Memory B cell (primary cell): ENCODE measurements around the gene JAKMIP3.

Experiments used
- ATAC-seq: fragments of 150-1000 bp; cut with Tn5 transposase; 2 replicates; pipeline ENCODE4 v1.10.0; 2021; ENCODE audit warnings: low read depth, mild to moderate bottlenecking, moderate library complexity
- DNase-seq, 2 donors: peaks; one replicate each; pipeline ENCODE4 v3.0.0; 2022; ENCODE audit warnings: low spot score in 2 of 2
- H3K27ac Mint-ChIP-seq: one replicate; pipeline ENCODE4 v1.8.0; 2022; ENCODE audit warnings: mild to moderate bottlenecking, moderate library complexity, mixed read lengths
- H3K27me3 Mint-ChIP-seq: one replicate; pipeline ENCODE4 v1.8.0; 2022; ENCODE audit warnings: mixed read lengths
- H3K36me3 Mint-ChIP-seq: one replicate; pipeline ENCODE4 v1.8.0; 2022; ENCODE audit warnings: mild to moderate bottlenecking, mixed read lengths
- H3K4me1 Mint-ChIP-seq: one replicate; pipeline ENCODE4 v1.8.0; 2022; ENCODE audit warnings: mixed read lengths
- H3K4me3 Mint-ChIP-seq: one replicate; pipeline ENCODE4 v1.8.0; 2022; ENCODE audit warnings: mild to moderate bottlenecking, moderate library complexity, mixed read lengths
- H3K9me3 Mint-ChIP-seq: one replicate; pipeline ENCODE4 v1.8.0; 2022; ENCODE audit warnings: mixed read lengths

The JAKMIP3 gene

DNA sequence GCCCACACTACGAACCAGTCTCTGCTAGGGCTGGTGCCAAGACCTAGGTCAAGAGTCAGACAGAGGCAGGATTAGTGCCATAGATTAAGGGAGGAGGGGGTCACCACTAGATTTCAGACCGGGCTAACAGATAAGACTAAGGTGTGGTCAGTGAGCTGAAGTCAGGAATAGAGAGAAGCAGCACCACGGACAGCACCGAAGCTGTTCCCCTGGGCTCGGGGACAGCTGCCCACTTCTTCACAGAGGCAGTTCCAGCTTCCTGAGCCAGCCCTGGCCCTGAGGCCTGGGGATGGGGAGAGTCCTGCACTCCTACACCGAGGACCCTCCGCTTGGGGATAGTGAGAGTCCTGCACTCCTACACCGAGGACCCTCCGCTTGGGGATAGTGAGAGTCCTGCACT, 11.2 kb upstream of the JAKMIP3 start:
- DNase-seq: no peak
- no peak overlapping the region for H3K27ac Mint-ChIP-seq
- H3K4me1 Mint-ChIP-seq: no peaks in the 10 kb centered on the region

DNA sequence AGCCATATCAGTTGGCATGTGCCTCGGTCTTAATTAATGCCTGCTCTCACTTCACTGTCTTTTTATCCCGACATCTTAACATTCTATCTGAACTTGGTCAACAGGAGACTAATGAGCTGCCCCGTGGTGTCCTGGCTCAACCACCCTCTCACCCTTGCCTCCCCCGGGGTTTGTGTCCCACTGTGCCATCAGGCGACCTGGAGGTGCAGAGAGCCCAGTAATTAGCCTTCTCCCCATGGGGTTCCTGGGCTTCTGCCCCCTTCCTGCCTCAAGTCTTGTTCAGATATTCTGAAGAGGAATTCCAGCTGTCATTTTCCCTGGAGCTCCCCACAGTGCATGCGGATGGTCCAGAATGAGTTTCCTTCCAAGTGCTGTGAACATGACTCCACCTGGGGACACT, 10.1 kb upstream of the JAKMIP3 start:
- Mint-ChIP-seq H3K36me3 (peaks cover 4% of the 10 kb centered on the region), H3K9me3 (peaks cover 6% of the 10 kb centered on the region), H3K4me3 (no peak overlapping the region), H3K4me1 (no peaks in the 10 kb centered on the region), H3K27me3 (peaks cover 5% of the 10 kb centered on the region), H3K27ac (no peak overlapping the region)
- DNase-seq (no peak), ATAC-seq (no peak)

More for the DNA sequence above, 11.2 kb upstream of the JAKMIP3 start:
- ATAC-seq: no peak
- H3K27me3 Mint-ChIP-seq: peaks cover 7% of the 10 kb centered on the region
- H3K36me3 Mint-ChIP-seq: peaks cover 4% of the 10 kb centered on the region
- no peak overlapping the region for H3K4me3 Mint-ChIP-seq
- H3K9me3 Mint-ChIP-seq: peaks cover 6% of the 10 kb centered on the region

DNA sequence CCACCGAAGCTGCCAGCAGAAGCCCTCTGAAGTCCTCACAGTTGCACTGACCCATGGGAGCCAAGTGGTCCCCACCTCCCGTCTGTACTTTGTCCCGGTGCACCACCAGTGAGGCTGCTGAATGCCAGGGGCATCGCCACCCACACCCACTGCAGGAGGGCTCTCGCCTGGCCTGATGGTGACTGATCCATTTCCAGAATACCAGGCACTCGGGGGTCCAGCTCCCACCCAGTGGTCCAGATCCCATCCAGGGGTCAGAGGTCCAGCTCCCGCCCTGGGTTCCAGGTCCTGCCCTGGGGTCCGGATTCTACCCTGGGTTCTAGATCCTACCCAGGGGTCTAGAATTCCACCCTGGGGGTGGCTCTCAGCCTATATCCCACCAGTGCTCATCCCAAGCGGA, 9.1 kb upstream of the JAKMIP3 start:
- DNase-seq: no peak
- Mint-ChIP-seq H3K4me3 (no peak overlapping the region), H3K9me3 (peaks cover 6% of the 10 kb centered on the region), H3K27ac (no peak overlapping the region), H3K4me1 (no peaks in the 10 kb centered on the region), H3K36me3 (peaks cover 4% of the 10 kb centered on the region), H3K27me3 (peaks cover 5% of the 10 kb centered on the region)
- ATAC-seq: no peak

DNA sequence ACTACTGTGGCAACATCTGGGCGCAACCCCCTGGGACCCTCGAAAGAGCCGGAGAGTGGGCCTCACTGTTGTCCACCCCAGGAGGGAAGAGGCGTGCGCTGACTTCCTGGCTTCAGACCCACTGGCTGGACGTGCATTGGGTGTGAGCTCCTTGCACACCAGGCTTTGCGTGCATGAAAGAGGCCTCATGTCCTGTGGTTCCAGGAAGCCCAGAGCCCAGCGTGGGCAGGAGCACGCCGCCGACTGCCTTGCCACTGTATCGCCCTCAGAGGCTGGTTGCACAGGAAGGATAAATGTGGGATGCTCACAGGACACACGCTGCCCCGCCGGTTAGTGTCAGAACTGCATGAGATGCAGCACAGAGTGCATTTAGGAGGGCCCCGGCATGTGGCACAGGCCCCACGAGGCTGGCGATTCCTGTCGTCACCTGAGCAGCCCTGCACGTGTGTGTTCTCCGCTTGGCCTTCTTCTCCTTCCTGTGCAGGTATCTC, 8.5 kb upstream of the JAKMIP3 start:
- ATAC-seq (no peak), DNase-seq (no peak)
- no peaks in the 10 kb centered on the region for H3K4me1 Mint-ChIP-seq
- H3K27ac Mint-ChIP-seq: no peak overlapping the region
- H3K9me3 Mint-ChIP-seq: peaks cover 4% of the 10 kb centered on the region
- peaks cover 2% of the 10 kb centered on the region for H3K36me3 Mint-ChIP-seq
- H3K4me3 Mint-ChIP-seq: no peak overlapping the region
- H3K27me3 Mint-ChIP-seq: peaks cover 5% of the 10 kb centered on the region

DNA sequence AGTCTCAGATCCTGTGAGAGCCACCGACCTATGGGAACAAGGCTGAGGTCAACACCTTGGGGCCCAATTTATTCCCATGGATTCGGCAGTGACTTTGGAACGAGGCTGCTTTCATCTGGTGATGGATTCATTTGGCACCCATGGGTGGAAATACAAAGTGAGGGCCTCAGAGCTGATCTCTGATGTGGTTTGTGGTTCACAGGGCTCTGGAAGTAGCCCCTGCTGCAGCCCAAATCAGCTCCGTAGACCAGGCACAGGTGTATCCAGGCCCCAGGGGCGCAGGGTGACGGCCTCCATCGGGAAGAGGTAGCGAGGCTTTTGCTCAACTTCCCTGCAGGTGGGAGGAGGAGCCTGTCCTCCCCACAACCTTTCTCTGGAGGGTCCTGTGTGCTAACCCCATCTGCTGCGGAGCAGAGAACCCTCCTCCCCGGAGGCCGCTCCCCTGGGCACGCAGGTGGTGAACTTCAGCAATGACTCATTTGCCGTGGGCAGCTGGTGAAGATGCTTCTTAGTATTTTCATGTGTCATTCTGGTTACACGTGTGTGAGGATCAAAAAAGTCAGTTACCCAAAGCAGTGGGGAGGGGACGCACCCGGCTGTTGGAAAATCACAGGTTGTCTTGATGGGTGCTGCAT, 7.5 kb upstream of the JAKMIP3 start:
- no peaks in the 10 kb centered on the region for H3K4me1 Mint-ChIP-seq
- no peak overlapping the region for H3K27ac Mint-ChIP-seq
- no peak for ATAC-seq
- no peak overlapping the region for H3K4me3 Mint-ChIP-seq
- DNase-seq: no peak
- peaks cover 1% of the 10 kb centered on the region for H3K9me3 Mint-ChIP-seq
- H3K36me3 Mint-ChIP-seq: no peaks in the 10 kb centered on the region
- peaks cover 5% of the 10 kb centered on the region for H3K27me3 Mint-ChIP-seq

DNA sequence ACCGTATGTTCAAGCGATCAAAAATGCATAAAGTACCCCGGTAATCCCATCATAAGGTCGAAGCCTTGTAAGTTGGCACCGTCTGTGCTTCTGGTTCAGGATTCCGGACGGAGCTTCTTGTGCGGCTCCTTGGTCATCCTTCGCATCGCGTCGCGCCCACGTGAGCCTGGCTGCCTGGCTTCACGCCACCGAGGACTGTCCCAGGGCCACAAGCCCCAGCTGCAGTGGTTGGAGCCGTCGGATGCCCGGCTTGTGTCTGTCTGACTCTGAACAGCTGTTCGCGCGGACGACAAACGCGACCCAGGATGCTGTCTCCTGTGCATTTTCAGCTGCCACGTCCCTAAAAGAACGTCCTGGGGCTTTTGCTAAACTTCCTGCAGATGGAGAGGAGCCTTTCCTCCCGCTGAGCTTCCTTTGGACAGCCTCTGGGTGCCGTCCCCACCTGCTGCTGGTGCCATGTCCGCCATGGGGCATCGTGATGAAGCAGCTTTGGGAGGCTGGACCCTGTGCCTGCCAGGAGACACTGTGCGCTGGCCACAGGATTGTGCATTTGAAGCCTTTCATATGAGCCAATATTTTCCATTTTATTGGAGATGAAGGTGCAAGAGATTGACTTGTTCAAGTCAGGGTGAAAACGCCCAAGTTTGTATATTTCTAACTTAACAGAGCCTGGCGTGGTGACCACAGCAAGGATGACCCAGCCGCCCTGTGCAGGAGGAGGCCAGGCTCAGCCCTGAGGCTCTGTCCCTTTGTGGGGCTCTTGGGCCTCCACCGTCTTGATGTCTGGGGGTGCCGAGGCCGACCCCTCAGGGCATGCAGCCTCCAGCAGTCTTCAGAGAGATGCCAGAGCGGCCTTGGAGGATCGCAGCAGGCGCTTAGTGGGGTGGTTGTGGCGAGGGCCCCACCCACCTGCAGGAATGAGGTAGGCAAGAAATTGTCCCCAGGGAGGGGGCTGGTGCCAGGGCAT, 6.7 kb upstream of the JAKMIP3 start:
- ATAC-seq (no peak), DNase-seq (no peak)
- H3K36me3 Mint-ChIP-seq: no peaks in the 10 kb centered on the region
- peaks cover under 1% of the 10 kb centered on the region for H3K9me3 Mint-ChIP-seq
- no peak overlapping the region for H3K27ac Mint-ChIP-seq
- H3K4me1 Mint-ChIP-seq: no peaks in the 10 kb centered on the region
- H3K4me3 Mint-ChIP-seq: no peak overlapping the region
- H3K27me3 Mint-ChIP-seq: peaks cover 5% of the 10 kb centered on the region

DNA sequence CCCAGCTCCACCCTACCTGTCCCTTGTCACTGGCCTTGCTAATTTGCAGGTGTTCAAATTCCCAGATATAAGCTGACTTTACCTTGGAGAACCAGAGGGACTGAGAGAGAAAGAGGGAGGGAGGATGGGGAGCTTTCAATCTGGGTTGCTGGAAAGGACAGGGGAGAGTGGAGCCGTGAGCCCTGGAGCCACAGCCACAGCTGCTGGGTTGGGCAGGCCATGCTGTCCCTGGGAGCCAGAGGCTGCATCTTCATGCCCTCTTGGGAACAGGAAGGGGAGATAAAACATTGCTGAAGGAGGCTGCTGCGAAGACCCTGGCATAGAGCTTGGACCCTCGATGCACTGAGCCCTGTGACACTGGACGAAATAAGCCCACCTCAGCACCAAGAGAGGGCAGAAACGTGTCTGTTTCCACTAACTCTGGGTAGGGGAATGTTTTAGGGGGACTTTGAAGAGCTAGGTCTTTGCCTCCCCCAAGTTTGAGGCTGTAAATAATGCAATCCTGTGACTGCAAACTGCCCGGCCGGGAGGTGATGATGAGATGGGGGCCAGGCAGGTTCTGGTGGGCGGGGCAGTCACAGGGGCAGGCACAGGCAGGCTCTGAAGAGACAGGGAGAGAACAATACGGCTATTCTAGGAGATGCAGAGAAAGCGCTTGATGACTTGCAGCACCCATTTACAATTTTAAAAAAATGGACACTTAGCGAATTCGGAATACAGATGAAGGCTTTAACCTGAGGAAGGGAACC, 5.8 kb upstream of the JAKMIP3 start:
- no peaks in the 10 kb centered on the region for H3K4me1 Mint-ChIP-seq
- H3K4me3 Mint-ChIP-seq: no peak overlapping the region
- ATAC-seq (no peak), DNase-seq (no peak)
- H3K36me3 Mint-ChIP-seq: no peaks in the 10 kb centered on the region
- peaks cover 2% of the 10 kb centered on the region for H3K27me3 Mint-ChIP-seq
- H3K27ac Mint-ChIP-seq: no peak overlapping the region
- no peaks in the 10 kb centered on the region for H3K9me3 Mint-ChIP-seq

DNA sequence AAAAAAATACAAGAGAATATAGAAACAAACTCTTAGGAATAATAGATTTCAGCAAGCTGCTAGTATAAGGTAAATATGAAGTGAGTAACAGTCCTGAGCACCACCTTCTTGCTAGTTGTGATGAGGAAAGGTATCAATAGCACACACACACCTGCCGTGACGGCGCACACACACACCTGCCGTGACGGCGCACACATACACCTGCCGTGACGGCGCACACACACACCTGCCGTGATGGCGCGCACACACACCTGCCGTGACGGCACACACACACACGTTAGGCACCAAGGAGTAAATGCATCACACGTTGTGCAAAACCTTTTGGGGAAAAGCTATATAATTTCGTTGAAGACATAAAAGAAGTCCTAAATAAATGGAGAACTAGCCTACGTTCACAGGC, 4.7 kb upstream of the JAKMIP3 start:
- no peaks in the 10 kb centered on the region for H3K9me3 Mint-ChIP-seq
- no peak overlapping the region for H3K27ac Mint-ChIP-seq
- ATAC-seq (no peak), DNase-seq (no peak)
- H3K4me3 Mint-ChIP-seq: no peak overlapping the region
- no peaks in the 10 kb centered on the region for H3K36me3 Mint-ChIP-seq
- H3K27me3 Mint-ChIP-seq: peaks cover 2% of the 10 kb centered on the region
- peaks cover 4% of the 10 kb centered on the region for H3K4me1 Mint-ChIP-seq

DNA sequence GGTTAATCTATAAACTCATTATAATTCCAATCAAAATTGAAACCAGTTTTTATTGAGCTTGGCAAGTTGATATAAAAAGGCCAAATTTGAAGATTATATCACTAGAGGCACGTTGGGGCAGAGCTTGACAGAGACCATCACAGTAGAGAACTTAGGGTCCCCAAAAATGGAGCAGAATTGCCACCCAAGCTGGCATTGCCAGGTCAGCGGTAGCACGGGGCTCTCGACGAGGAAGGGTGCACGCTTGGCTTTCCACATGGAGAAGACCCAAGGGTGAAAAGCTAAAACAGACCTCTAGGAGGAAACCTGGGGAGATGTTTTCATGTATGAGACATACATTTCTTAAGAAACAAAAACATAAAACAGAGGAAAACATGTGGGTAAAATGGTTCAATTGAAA, 4.3 kb upstream of the JAKMIP3 start:
- peaks cover 5% of the 10 kb centered on the region for H3K4me1 Mint-ChIP-seq
- DNase-seq (no peak), ATAC-seq (no peak)
- H3K36me3 Mint-ChIP-seq: no peaks in the 10 kb centered on the region
- no peak overlapping the region for H3K27ac Mint-ChIP-seq
- no peak overlapping the region for H3K4me3 Mint-ChIP-seq
- peaks cover 2% of the 10 kb centered on the region for H3K27me3 Mint-ChIP-seq
- H3K9me3 Mint-ChIP-seq: no peaks in the 10 kb centered on the region

DNA sequence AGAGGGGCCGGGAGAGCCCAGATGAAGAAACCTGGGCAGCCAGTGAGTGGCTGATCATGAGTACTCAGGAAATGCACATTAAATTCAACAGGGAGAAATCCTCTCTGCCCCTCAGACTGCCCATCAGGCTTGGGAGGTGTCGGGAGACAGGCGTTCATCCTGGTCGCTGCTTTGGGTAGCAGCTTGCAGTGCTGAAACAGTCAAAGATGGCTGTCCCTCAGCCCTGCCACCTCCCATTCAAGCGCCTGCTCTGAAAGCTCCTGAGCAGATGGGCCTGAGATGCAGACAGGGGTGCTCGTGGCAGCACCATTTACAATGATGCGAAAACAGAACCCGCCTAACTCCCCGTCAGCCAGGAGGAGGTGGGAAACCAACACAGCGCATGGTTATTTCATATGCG, 3.6 kb upstream of the JAKMIP3 start:
- H3K36me3 Mint-ChIP-seq: no peaks in the 10 kb centered on the region
- no peak overlapping the region for H3K4me3 Mint-ChIP-seq
- ATAC-seq (no peak), DNase-seq (no peak)
- H3K27me3 Mint-ChIP-seq: peaks cover 2% of the 10 kb centered on the region
- H3K27ac Mint-ChIP-seq: no peak overlapping the region
- no peaks in the 10 kb centered on the region for H3K9me3 Mint-ChIP-seq
- peaks cover 5% of the 10 kb centered on the region for H3K4me1 Mint-ChIP-seq

DNA sequence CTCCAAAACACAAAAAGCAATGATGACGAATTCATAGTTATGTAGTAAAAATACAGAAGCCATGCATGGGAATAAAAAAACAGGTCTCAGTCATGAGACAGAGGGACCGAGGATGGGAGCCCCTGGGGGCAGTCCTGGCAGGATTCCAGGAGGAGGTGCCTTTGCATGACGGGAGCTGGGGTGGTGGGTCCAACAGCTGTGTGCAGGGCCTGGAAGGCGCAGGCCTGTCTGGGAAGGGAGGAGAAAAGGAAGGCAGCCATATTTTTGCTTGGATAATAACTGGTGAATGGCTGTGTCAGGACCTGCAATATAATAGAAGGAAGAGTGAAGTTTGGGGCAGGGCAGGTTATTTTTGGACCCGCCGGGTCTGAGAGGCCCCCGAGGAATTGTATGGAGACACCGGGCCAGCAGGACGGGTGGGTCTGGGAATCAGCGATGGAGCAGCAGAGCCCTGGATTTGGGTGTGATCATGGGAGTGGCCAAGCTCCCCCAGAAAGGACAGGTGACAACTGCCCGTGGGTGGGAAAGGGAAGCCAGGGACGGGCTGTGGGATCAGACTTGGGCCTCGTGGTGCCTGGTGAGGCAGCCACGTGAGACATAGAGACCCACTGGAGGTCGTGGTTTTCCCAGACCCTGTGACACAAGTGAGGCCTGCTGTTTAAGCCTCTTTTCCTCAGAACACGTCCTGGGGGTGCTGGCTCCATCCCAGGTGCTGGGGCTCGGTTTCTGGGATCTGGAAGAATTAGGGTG, 2.9 kb upstream of the JAKMIP3 start:
- no peak for DNase-seq
- Mint-ChIP-seq H3K9me3 (no peaks in the 10 kb centered on the region), H3K36me3 (no peaks in the 10 kb centered on the region), H3K27ac (no peak overlapping the region), H3K27me3 (peaks cover 1% of the 10 kb centered on the region), H3K4me1 (peaks cover 5% of the 10 kb centered on the region), H3K4me3 (no peak overlapping the region)
- ATAC-seq: no peak

DNA sequence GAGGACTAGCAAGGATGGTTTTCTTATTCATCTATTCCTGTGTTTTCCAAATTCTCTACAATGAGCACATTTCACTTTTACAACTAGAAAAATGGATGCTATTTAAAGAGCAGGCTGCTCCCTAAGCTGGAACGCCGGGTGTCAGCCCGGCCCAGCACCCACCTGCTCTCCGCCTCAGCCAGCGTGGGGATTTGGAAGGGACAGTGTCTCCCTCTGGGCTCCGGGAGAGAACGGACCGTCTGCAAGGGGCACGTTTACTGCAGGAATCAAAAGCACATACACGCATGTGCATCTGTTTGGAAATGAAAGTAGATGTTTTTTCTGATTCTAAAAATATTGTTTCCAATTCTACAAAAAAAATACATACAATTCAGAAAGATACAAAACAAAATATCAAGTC, 2.3 kb upstream of the JAKMIP3 start:
- no peaks in the 10 kb centered on the region for H3K9me3 Mint-ChIP-seq
- no peak overlapping the region for H3K27ac Mint-ChIP-seq
- DNase-seq: no peak
- no peaks in the 10 kb centered on the region for H3K36me3 Mint-ChIP-seq
- H3K4me1 Mint-ChIP-seq: peaks cover 5% of the 10 kb centered on the region
- ATAC-seq: no peak
- H3K4me3 Mint-ChIP-seq: no peak overlapping the region
- H3K27me3 Mint-ChIP-seq: peaks cover 2% of the 10 kb centered on the region

DNA sequence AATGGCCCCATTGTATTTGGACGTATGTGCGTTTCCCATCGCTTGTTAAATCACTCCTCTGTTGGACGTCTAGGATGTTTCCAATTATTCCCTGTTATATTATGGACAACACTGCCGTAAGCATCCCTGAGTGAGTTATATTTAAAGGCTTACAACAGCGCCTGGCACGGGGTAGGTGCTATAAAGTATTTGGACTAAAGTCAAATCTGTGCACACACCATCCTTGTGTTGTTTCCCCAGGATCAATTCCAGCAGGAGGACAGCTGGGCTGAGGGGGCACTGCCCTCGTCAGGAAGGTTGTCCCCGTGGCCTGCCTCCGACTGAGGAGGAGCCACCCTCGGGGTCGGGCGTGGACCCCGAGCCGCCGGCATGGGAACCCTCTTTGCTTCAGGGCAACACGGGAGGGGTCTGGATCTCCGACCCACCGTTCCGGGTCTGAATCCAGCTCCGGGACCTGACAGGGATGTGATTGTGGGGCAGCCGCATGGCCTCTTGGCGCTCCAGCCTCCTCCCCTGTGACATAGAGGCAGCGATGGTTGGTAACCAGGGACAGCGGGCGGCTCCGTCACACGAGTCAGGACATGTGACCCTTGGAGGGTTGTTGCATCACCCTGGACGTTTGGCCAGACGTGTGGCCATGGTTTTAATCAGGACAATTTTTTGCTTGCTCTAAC, 1.5 kb upstream of the JAKMIP3 start:
- DNase-seq (no peak), ATAC-seq (no peak)
- H3K36me3 Mint-ChIP-seq: no peaks in the 10 kb centered on the region
- H3K4me3 Mint-ChIP-seq: no peak overlapping the region
- no peak overlapping the region for H3K27ac Mint-ChIP-seq
- peaks cover 5% of the 10 kb centered on the region for H3K4me1 Mint-ChIP-seq
- no peaks in the 10 kb centered on the region for H3K9me3 Mint-ChIP-seq
- peaks cover 2% of the 10 kb centered on the region for H3K27me3 Mint-ChIP-seq
